Gastrocnemius medialis (tissue), 4 donors: Measurements from ENCODE around the gene ELMO1. TPM values are rescaled to one million over a fixed set of nuclear protein-coding genes. Genes with fewer than 3 reads are reported as not detected.

Source experiments
- ATAC-seq, 2 donors: fragments of 150-250 bp; one replicate each; pipeline ENCODE4 v1.9.1; 2016
- DNase-seq, 2 donors: peaks; one replicate each; pipeline ENCODE4 v3.0.0-alpha.2; 2019
- H3K27ac ChIP-seq, 4 donors: fragments of 200-600 bp; sonication (generic); 1 replicate in 1 of 4; 2 replicates in 3 of 4; pipeline ENCODE4 v1.5.1; 2016 to 2018; ENCODE audit warnings: mild to moderate bottlenecking in 2 of 4, moderate library complexity in 1 of 4
- H3K27me3 ChIP-seq, 3 donors: fragments of 200-600 bp; sonication (generic) in 2 of 3; 1 replicate in 1 of 3; 2 replicates in 2 of 3; pipeline versions ENCODE4 v1.5.1 to v1.6.0; 2016 to 2019; ENCODE audit warnings: mild to moderate bottlenecking in 1 of 3, moderate library complexity in 1 of 3
- H3K36me3 ChIP-seq, 2 donors: fragments of 200-600 bp; sonication (generic) in 1 of 2; one replicate each; pipeline ENCODE4 v1.5.1; 2017 to 2018
- H3K4me1 ChIP-seq, 2 donors: fragments of 200-600 bp; sonication (generic) in 1 of 2; one replicate each; pipeline ENCODE4 v1.5.1; 2016 to 2017; ENCODE audit warnings: mild to moderate bottlenecking in 2 of 2
- H3K4me3 ChIP-seq, 4 donors: fragments of 200-600 bp; sonication (generic) in 3 of 4; 1 replicate in 1 of 4; 2 replicates in 3 of 4; pipeline ENCODE4 v1.5.1; 2016 to 2019; ENCODE audit warnings: mild to moderate bottlenecking in 2 of 4
- H3K9me3 ChIP-seq, 3 donors: fragments of 200-600 bp; sonication (generic) in 2 of 3; 1 replicate in 1 of 3; 2 replicates in 2 of 3; pipeline ENCODE4 v1.5.1; 2016 to 2019
- CTCF ChIP-seq, 5 experiments: fragments of 450-650 bp in 3 of 5; fragments of 200-600 bp in 2 of 5; sonication (generic) in 2 of 5; IDR thresholded peaks in 4 of 5; conservative IDR thresholded peaks in 1 of 5; 1 replicate in 4 of 5; 2 replicates in 1 of 5; pipeline ENCODE4 v1.5.1; 2016 to 2019; ENCODE audit warnings: antibody characterized with exemption in 5 of 5, mild to moderate bottlenecking in 3 of 5, moderate library complexity in 3 of 5
- POLR2A ChIP-seq, 2 donors: fragments of 450-650 bp; IDR thresholded peaks; one replicate each; pipeline ENCODE4 v1.6.1; 2017; ENCODE audit warnings: antibody characterized with exemption in 2 of 2, mild to moderate bottlenecking in 2 of 2, moderate library complexity in 2 of 2
- in situ Hi-C, 4 donors: fragments of 200-750 bp; cut with MboI; loops; one replicate each; pipeline versions ENCODE4 v1.15.0 to v1.8.0; 2017; ENCODE audit warnings: low sequenced_read_pairs in 4 of 4
- intact Hi-C: fragments of 100-400 bp; cut with DNase I; formaldehyde crosslinking; loops from one replicate; pipeline ENCODE4 v1.15.1; 2023; ENCODE audit warnings: low total_unique reads
- total RNA-seq, 4 donors: library from RNA; depleted of rRNA; stranded (reverse); fragments of >200 nt; gene quantifications; one replicate each; pipeline versions ENCODE4 v1.1.0 to v1.2.3, GENCODE V29; 2016

Gene ELMO1
- total RNA-seq, 4 donors from 2014 or later: 8.4 to 18.9 (median 14.6) TPM

DNA sequence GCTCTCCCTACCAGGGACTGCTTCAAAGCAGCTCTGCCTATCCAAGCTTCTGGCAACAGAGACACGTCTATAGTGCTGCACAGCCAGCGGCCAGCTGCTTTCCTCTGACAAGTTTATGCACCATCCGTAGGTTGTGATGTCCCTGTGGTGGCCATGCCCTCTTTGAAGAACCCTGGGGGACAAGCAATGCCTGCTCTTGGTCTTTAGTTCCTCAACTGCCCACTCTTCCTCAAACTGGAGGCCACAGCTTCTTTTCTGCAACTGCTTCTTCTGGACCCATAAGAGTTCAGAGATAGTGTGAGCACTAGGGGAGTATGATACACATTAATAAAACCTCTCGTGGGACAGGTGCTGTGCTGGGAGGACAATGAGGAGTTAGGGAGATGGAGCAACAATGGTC lies 164.9 kb downstream of the ELMO1 start:
- intact Hi-C loops (loop anchor here (10.0 kb wide), 2 partner anchors 69 to 161 kb away; partner anchors contain the start of gene ELMO1), in situ Hi-C loops (no loop called here)
- no peaks in the 10 kb centered on the region for H3K9me3 ChIP-seq
- H3K4me1 ChIP-seq: peaks cover 0 to 33% of the 10 kb centered on the region in 2 donors
- no peak for TF ChIP-seq CTCF (IDR thresholded peaks at IDR 0.05 in 4 of 5, conservative IDR thresholded peaks at IDR 0.05 in 1 of 5)
- TF ChIP-seq POLR2A (IDR thresholded peaks at IDR 0.05): no peak
- ATAC-seq: no peak
- no peaks in the 10 kb centered on the region for H3K36me3 ChIP-seq
- H3K4me3 ChIP-seq: no peak overlapping the region
- no peak for DNase-seq
- peak overlapping the region in 1 of 4 donors; percentile 19 for H3K27ac ChIP-seq
- H3K27me3 ChIP-seq: no peaks in the 10 kb centered on the region

DNA sequence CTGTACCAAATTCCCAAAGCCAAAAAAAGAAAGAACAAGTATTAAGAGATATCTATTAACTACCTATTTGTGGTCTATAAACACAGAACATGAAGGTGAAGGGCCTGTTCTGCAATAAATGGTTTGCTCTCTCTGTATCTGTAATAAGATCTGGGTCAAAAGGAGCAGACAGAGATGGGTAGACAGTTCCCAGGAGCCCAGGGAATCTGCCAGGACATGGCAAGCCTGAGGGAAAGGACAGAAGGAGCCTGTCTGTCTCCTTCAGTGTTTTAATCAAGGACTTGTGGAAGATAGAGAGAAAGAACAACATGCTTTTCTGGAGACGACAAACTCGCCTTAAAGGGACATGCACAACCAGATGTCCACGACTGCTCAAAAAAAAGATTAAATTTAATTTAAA lies 165.7 kb downstream of the ELMO1 start:
- H3K36me3 ChIP-seq: no peaks in the 10 kb centered on the region
- no peaks in the 10 kb centered on the region for H3K9me3 ChIP-seq
- intact Hi-C loops (loop anchor here (10.0 kb wide), 2 partner anchors 68 to 162 kb away; partner anchors contain the start of gene ELMO1), in situ Hi-C loops (no loop called here)
- H3K4me1 ChIP-seq: peaks cover 0 to 33% of the 10 kb centered on the region in 2 donors
- no peak overlapping the region for H3K4me3 ChIP-seq
- ATAC-seq (no peak), DNase-seq (no peak)
- H3K27me3 ChIP-seq: no peaks in the 10 kb centered on the region
- TF ChIP-seq POLR2A (IDR thresholded peaks at IDR 0.05) (no peak), CTCF (IDR thresholded peaks at IDR 0.05 in 4 of 5, conservative IDR thresholded peaks at IDR 0.05 in 1 of 5) (no peak)
- H3K27ac ChIP-seq: no peak overlapping the region

GRCh38 chr7:37282093-37282444 lies 166.6 kb downstream of the ELMO1 start:
- no peaks in the 10 kb centered on the region for H3K27me3 ChIP-seq
- intact Hi-C loops: loop anchor here (10.0 kb wide), 2 partner anchors 67 to 163 kb away; partner anchors contain the start of gene ELMO1

DNA sequence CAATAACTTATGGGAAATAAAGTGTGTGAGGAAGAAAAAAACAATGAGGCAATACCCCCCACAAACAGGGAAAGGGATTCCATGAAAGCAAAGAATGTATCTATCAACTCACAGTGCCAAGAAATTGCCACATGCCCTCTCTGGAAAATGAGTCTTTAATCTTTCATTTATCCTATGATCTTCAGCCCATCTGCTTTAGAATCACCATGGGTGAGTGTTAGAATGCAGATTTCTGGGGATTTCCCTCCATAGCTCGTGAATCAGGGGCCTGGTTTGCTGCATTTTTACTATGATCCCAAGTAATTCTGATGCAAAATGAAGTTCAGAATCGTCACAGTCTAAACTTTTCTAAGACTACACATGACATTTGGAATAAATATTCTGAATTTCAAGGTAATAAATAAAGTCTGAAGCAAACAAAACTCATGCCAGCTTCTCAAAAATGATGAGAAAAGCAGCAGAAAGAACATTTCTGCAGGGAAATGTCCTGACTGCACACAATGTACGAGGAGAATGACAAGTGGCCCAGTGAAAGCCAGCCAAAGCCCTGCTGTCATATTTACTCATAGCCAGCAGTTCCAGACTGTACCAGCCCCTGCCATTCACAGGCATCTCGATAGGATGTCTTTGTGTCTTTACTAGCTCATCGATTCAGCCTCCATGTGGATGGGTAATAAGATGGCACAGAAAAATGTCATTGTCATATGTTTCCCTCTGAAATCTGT lies 167.1 kb downstream of the ELMO1 start:
- no peak overlapping the region for H3K4me3 ChIP-seq
- in situ Hi-C loops (no loop called here), intact Hi-C loops (loop anchor here (10.0 kb wide), 2 partner anchors 67 to 163 kb away; partner anchors contain the start of gene ELMO1)
- ATAC-seq (no peak), DNase-seq (no peak)
- no peaks in the 10 kb centered on the region for H3K27me3 ChIP-seq
- no peak overlapping the region for H3K27ac ChIP-seq
- peaks cover 0 to 26% of the 10 kb centered on the region in 2 donors for H3K4me1 ChIP-seq
- H3K36me3 ChIP-seq: no peaks in the 10 kb centered on the region
- TF ChIP-seq CTCF (IDR thresholded peaks at IDR 0.05 in 4 of 5, conservative IDR thresholded peaks at IDR 0.05 in 1 of 5) (no peak), POLR2A (IDR thresholded peaks at IDR 0.05) (no peak)
- no peaks in the 10 kb centered on the region for H3K9me3 ChIP-seq

More at GRCh38 chr7:37282093-37282444, 166.6 kb downstream of the ELMO1 start:
- no peaks in the 10 kb centered on the region for H3K36me3 ChIP-seq
- DNase-seq (no peak), ATAC-seq (no peak)
- TF ChIP-seq POLR2A (IDR thresholded peaks at IDR 0.05) (no peak), CTCF (IDR thresholded peaks at IDR 0.05 in 4 of 5, conservative IDR thresholded peaks at IDR 0.05 in 1 of 5) (no peak)
- H3K4me3 ChIP-seq: no peak overlapping the region
- no peak overlapping the region for H3K27ac ChIP-seq
- in situ Hi-C loops: no loop called here
- H3K4me1 ChIP-seq: peaks cover 0 to 26% of the 10 kb centered on the region in 2 donors
- no peaks in the 10 kb centered on the region for H3K9me3 ChIP-seq
